Panc1 (cell line): ENCODE results near the gene TNN. TPM values are rescaled to one million over a fixed set of nuclear protein-coding genes. Genes with fewer than 3 reads are reported as not detected.

Experiments used
- ATAC-seq: fragments of 200-7000 bp; cut with Tn5 transposase; 2 replicates; pipeline ENCODE4 v1.9.1; 2020; ENCODE audit warnings: mild to moderate bottlenecking, moderate library complexity
- BruUV-seq: library from RNA; stranded (reverse); fragments of 400-500 nt; replicated peaks from 2 replicates; lab custom pipeline; 2021; lab: Mats Ljungman, UMichigan
- CTCF ChIA-PET: fragments of 300-600 bp; sonication (Branson Sonifier 250); formaldehyde crosslinking; loops from one replicate; lab custom pipeline; 2022; ENCODE audit warnings: antibody characterized with exemption; lab: Charles Lee
- POLR2A ChIA-PET: fragments of 300-600 bp; sonication (Branson Sonifier 250); formaldehyde crosslinking; loops from one replicate; lab custom pipeline; 2022; ENCODE audit warnings: antibody characterized with exemption; lab: Charles Lee
- DNase-seq: peaks from one replicate; pipeline ENCODE4 v3.0.0-alpha.2; 2010; ENCODE audit warnings: low read depth, low spot score
- H3K27ac ChIP-seq: 2 replicates; pipeline ENCODE4 v1.5.1; 2011; ENCODE audit warnings: mild to moderate bottlenecking, low read length, inconsistent platforms
- H3K27me3 ChIP-seq: fragments of 200-500 bp; sonication (Bioruptor generic); 2 replicates; pipeline ENCODE4 v1.6.0; 2014; ENCODE audit warnings: low read length, inconsistent platforms; ENCODE audit not compliant: control insufficient read depth, insufficient read depth
- H3K36me3 ChIP-seq: fragments of 200-500 bp; sonication (Bioruptor generic); 2 replicates; pipeline ENCODE4 v1.5.1; 2014; ENCODE audit warnings: inconsistent platforms, mild to moderate bottlenecking, low read length, moderate library complexity; ENCODE audit not compliant: control insufficient read depth, insufficient read depth
- H3K4me1 ChIP-seq: 2 replicates; pipeline ENCODE4 v1.5.1; 2011; ENCODE audit warnings: inconsistent platforms, mild to moderate bottlenecking, low read length, moderate library complexity; ENCODE audit not compliant: control insufficient read depth, insufficient read depth
- H3K4me3 ChIP-seq, 2 experiments: 2 replicates each; pipeline ENCODE4 v1.5.1; 2011 to 2012; ENCODE audit warnings: low read depth in 2 of 2, low read length in 2 of 2, mild to moderate bottlenecking in 2 of 2, inconsistent platforms in 1 of 2, moderate library complexity in 1 of 2
- H3K9me3 ChIP-seq: fragments of 200-500 bp; sonication (Bioruptor generic); 2 replicates; pipeline ENCODE4 v1.5.1; 2014; ENCODE audit warnings: low read depth, mild to moderate bottlenecking, inconsistent platforms, low read length, moderate library complexity; ENCODE audit not compliant: control insufficient read depth, insufficient read depth
- CTCF ChIP-seq: fragments of 450-650 bp; IDR thresholded peaks from 2 replicates; pipeline ENCODE4 v1.5.1; 2017; ENCODE audit warnings: mild to moderate bottlenecking
- POLR2AphosphoS5 ChIP-seq: IDR thresholded peaks from 2 replicates; pipeline ENCODE4 v1.6.1; 2012; ENCODE audit warnings: mild to moderate bottlenecking, low read depth, low read length, moderate library complexity
- REST ChIP-seq, 2 experiments: IDR thresholded peaks; 2 replicates each; pipeline ENCODE4 v1.6.1; 2011 to 2012; ENCODE audit warnings: low read depth in 2 of 2, control low read depth in 1 of 2, low read length in 1 of 2, mild to moderate bottlenecking in 1 of 2, moderate library complexity in 1 of 2; ENCODE audit not compliant: insufficient read depth in 1 of 2
- SIN3A ChIP-seq: IDR thresholded peaks from 2 replicates; pipeline ENCODE4 v1.6.1; 2012; ENCODE audit warnings: low read depth, mild to moderate bottlenecking, low read length, moderate library complexity, borderline replicate concordance; ENCODE audit not compliant: insufficient read depth
- TCF7L2 ChIP-seq: IDR thresholded peaks from 2 replicates; pipeline ENCODE4 v1.6.1; 2011; ENCODE audit warnings: mild to moderate bottlenecking, low read depth, low read length, inconsistent platforms
- in situ Hi-C: cut with HindIII; loops from 2 replicates; pipeline ENCODE4 v1.10.0; 2016; ENCODE audit warnings: low sequenced_read_pairs, low pct_unique_long_range_greater_than_20kb
- intact Hi-C: fragments of 100-400 bp; cut with micrococcal nuclease; formaldehyde crosslinking; loops from one replicate; pipeline ENCODE4 v1.10.0; 2022; ENCODE audit not compliant: unreplicated experiment
- total RNA-seq: library from RNA; stranded (reverse); gene quantifications from one replicate; pipeline ENCODE4 v1.2.1, GENCODE V29; 2021; ENCODE audit not compliant: unreplicated experiment

The TNN gene
- total RNA-seq, 1 experiment from 2014 or later = not detected

DNA sequence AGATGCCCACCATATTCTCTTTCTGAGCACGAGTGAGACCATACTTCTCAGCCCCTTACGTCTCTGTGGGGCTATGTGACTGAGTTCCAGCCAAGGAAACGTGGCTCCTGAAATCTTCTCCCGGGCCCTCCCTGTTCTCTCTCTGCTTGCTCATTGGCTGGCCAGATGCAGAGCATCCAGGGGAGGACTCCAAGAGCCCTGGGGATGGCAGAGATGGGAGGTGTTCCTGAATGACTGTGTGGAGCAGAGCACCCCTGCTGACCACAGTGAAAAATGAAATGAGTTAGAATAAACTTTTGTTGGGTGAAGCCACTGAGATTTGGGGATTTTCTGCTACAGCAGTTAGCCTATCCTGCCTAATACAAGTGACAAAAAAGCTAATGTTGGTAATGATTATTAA lies 101.1 kb downstream of the TNN start:
- in situ Hi-C loops (no loop called here), intact Hi-C loops (no loop called here)
- ATAC-seq (no peak), DNase-seq (no peak)
- Histone ChIP-seq H3K36me3 (no peaks in the 10 kb centered on the region), H3K4me1 (no peaks in the 10 kb centered on the region), H3K27ac (no peak overlapping the region), H3K9me3 (no peaks in the 10 kb centered on the region), H3K4me3 (no peak overlapping the region), H3K27me3 (no peaks in the 10 kb centered on the region; the same call in 1 of the 2 replicates)
- POLR2A ChIA-PET = no interaction called here
- no peak for TF ChIP-seq SIN3A
- TF ChIP-seq POLR2AphosphoS5 = no peak
- no peak for TF ChIP-seq CTCF
- TF ChIP-seq REST (IDR thresholded peaks at IDR 0.05; ENCODE audit: insufficient read depth in 1 of 2, low read depth in 2 of 2, low read length in 1 of 2) = no peak
- TF ChIP-seq TCF7L2 = no peak
- CTCF ChIA-PET = no interaction called here
- no TSS peak for BruUV-seq

DNA sequence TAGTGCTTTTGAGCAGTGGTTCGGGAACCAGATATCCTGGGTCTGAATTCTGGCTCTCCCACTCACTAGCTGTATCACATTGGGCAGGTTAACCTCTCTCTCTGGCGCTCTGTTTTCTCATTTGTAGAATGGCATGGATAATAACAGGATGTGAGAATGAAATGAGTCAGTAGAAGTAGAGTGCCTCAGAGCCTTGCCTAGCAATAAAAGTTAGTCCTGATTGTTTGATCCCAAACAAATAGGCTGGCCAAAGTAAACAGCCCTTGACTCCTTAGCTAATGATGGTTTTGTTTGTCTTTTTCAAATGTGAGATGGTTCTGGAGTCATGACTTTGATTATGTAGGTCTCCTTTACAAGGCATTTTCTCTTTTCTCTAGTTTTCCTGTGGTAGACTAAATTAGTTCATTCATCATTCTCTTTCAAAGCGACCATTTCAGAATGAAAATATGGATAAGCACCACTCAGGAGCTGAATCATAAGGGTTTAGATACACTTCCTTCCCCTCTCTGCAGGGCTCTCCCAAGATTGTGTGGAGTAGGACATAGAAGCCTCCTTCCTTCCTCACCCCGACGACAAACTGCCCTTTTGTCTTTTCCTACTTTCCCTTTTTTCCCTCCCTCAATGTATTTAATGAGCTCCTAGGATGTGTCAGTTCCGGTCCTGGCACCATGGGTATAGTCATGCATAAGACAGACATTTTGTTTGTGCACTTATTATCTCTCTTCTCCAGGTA lies 101.8 kb downstream of the TNN start:
- TF ChIP-seq CTCF (no peak), REST (IDR thresholded peaks at IDR 0.05; ENCODE audit: insufficient read depth in 1 of 2, low read depth in 2 of 2, low read length in 1 of 2) (no peak), POLR2AphosphoS5 (no peak), SIN3A (no peak), TCF7L2 (no peak)
- no peak overlapping the region for H3K4me3 ChIP-seq
- DNase-seq = no peak
- ATAC-seq = peak; percentile 91
- in situ Hi-C loops (no loop called here), intact Hi-C loops (no loop called here)
- H3K9me3 ChIP-seq = no peaks in the 10 kb centered on the region
- ChIA-PET POLR2A (no interaction called here), CTCF (no interaction called here)
- BruUV-seq = no TSS peak
- no peaks in the 10 kb centered on the region for H3K36me3 ChIP-seq
- H3K4me1 ChIP-seq = no peaks in the 10 kb centered on the region
- H3K27me3 ChIP-seq = no peaks in the 10 kb centered on the region; the same call in 1 of the 2 replicates
- H3K27ac ChIP-seq = no peak overlapping the region
